Stomach (tissue), 4 donors: ENCODE measurements around the gene ANGPTL2.

Source experiments
- CTCF ChIP-seq, 7 experiments: fragments of 450-650 bp in 4 of 7; fragments of 200-600 bp in 3 of 7; sonication (generic) in 3 of 7; IDR thresholded peaks; one replicate each; pipeline ENCODE4 v1.5.1; 2016 to 2019; ENCODE audit warnings: antibody characterized with exemption in 7 of 7, control low read depth in 2 of 7, mild to moderate bottlenecking in 1 of 7
- POLR2A ChIP-seq, 4 donors: fragments of 450-650 bp; IDR thresholded peaks; one replicate each; pipeline ENCODE4 v1.6.1; 2016; ENCODE audit warnings: antibody characterized with exemption in 4 of 4, control low read depth in 2 of 4, mild to moderate bottlenecking in 1 of 4, moderate library complexity in 1 of 4

GRCh38 chr9:127153501-127153900, 31.1 kb upstream of the ANGPTL2 start:
- TF ChIP-seq POLR2A (IDR thresholded peaks at IDR 0.05): no peak
- no peak for TF ChIP-seq CTCF (IDR thresholded peaks at IDR 0.05)
